Measurements from ENCODE around the gene LBHD2. TPM values are rescaled to one million over a fixed set of nuclear protein-coding genes. Genes with fewer than 3 reads are reported as not detected.

Gene LBHD2
- total RNA-seq, 1 donor from 2014 or later: not detected

GRCh38 chr14:103131580-103131979 lies 47.6 kb downstream of the LBHD2 start:
- H3K4me3 ChIP-seq: no peak overlapping the region
- TF ChIP-seq CTCF (IDR thresholded peaks at IDR 0.05): no peak
- H3K9me3 ChIP-seq: no peaks in the 10 kb centered on the region
- no peaks in the 10 kb centered on the region for H3K27me3 ChIP-seq
- DNase-seq (ENCODE audit: low spot score in 2 of 2): no peak
- no peaks in the 10 kb centered on the region for H3K4me1 ChIP-seq
- H3K27ac ChIP-seq: no peak overlapping the region
- H3K36me3 ChIP-seq: peaks cover 8 to 11% of the 10 kb centered on the region in 2 donors
- intact Hi-C loops (cut with DNase I): no loop called here

GRCh38 chr14:103132381-103133209 lies 48.6 kb downstream of the LBHD2 start:
- H3K36me3 ChIP-seq: peaks cover 8 to 11% of the 10 kb centered on the region in 2 donors
- H3K4me1 ChIP-seq: no peaks in the 10 kb centered on the region
- no peak for TF ChIP-seq CTCF (IDR thresholded peaks at IDR 0.05)
- no peak overlapping the region for H3K4me3 ChIP-seq
- H3K9me3 ChIP-seq: no peaks in the 10 kb centered on the region
- no peak for DNase-seq (ENCODE audit: low spot score in 2 of 2)
- intact Hi-C loops (cut with DNase I): no loop called here
- no peak overlapping the region for H3K27ac ChIP-seq
- H3K27me3 ChIP-seq: no peaks in the 10 kb centered on the region

- Histone ChIP-seq H3K27ac (no peak overlapping the region), H3K4me1 (no peaks in the 10 kb centered on the region), H3K36me3 (peaks cover 8 to 11% of the 10 kb centered on the region in 2 donors), H3K27me3 (no peaks in the 10 kb centered on the region), H3K4me3 (no peak overlapping the region), H3K9me3 (no peaks in the 10 kb centered on the region)
- intact Hi-C loops (cut with DNase I): no loop called here
- no peak for TF ChIP-seq CTCF (IDR thresholded peaks at IDR 0.05)
- no peak for DNase-seq (ENCODE audit: low spot score in 2 of 2)
Observed at GRCh38 chr14:103133210-103134140, 49.5 kb downstream of the LBHD2 start.

GRCh38 chr14:103134405-103134804 lies 50.4 kb downstream of the LBHD2 start:
- H3K4me1 ChIP-seq: no peaks in the 10 kb centered on the region
- no peak overlapping the region for H3K4me3 ChIP-seq
- H3K36me3 ChIP-seq: peaks cover 8 to 11% of the 10 kb centered on the region in 2 donors
- H3K27ac ChIP-seq: no peak overlapping the region
- H3K27me3 ChIP-seq: peaks cover 3% of the 10 kb centered on the region
- TF ChIP-seq CTCF (IDR thresholded peaks at IDR 0.05): no peak
- H3K9me3 ChIP-seq: no peaks in the 10 kb centered on the region
- intact Hi-C loops (cut with DNase I): no loop called here
- DNase-seq (ENCODE audit: low spot score in 2 of 2): no peak

- H3K27me3 ChIP-seq: peaks cover 3% of the 10 kb centered on the region
- no peak overlapping the region for H3K27ac ChIP-seq
- DNase-seq (ENCODE audit: low spot score in 2 of 2): no peak
- H3K4me3 ChIP-seq: no peak overlapping the region
- TF ChIP-seq CTCF (IDR thresholded peaks at IDR 0.05): no peak
- H3K4me1 ChIP-seq: no peaks in the 10 kb centered on the region
- peaks cover 8 to 11% of the 10 kb centered on the region in 2 donors for H3K36me3 ChIP-seq
- intact Hi-C loops (cut with DNase I): no loop called here
- H3K9me3 ChIP-seq: no peaks in the 10 kb centered on the region
Observed at GRCh38 chr14:103134919-103135318, 50.9 kb downstream of the LBHD2 start.
